HCT116 (cell line): Measurements from ENCODE around the gene ESPN.

ENCODE experiments used
- POLR2A ChIP-seq: IDR thresholded peaks from 2 replicates; pipeline ENCODE4 v1.7.0; 2011; ENCODE audit warnings: borderline replicate concordance; ENCODE audit not compliant: insufficient read depth, insufficient read length; ENCODE audit errors: extremely low read depth
- RAD21 ChIP-seq: IDR thresholded peaks from 2 replicates; pipeline ENCODE4 v1.6.1; 2012; ENCODE audit warnings: low read depth, mild to moderate bottlenecking
- ZNF274 ChIP-seq: fragments of 200-500 bp; sonication (Bioruptor generic); IDR thresholded peaks from 2 replicates; pipeline ENCODE4 v1.6.1; 2014; ENCODE audit warnings: mild to moderate bottlenecking, low read depth, low read length, inconsistent platforms

GRCh38 chr1:6509220-6509918 lies 84.8 kb downstream of the ESPN start:
- TF ChIP-seq POLR2A, result no peak
- no peak for TF ChIP-seq ZNF274
- no peak for TF ChIP-seq RAD21
